DOHH2 (cell line): ENCODE measurements around the gene IQSEC1.

Experiments used
- H3F3A ChIP-seq: fragments of 200-600 bp; sonication (generic), shearing (Covaris generic); 2 replicates; pipeline ENCODE4 v1.6.0; 2016; ENCODE audit warnings: antibody characterized with exemption, mild to moderate bottlenecking; ENCODE audit not compliant: control insufficient read depth, insufficient read depth
- H3K27ac ChIP-seq: fragments of 200-600 bp; sonication (generic); 2 replicates; pipeline ENCODE4 v1.5.1; 2014; ENCODE audit warnings: low read depth, mild to moderate bottlenecking, low read length, moderate library complexity
- H3K27me3 ChIP-seq: fragments of 200-600 bp; sonication (generic); 2 replicates; pipeline ENCODE4 v1.6.1; 2014; ENCODE audit warnings: mild to moderate bottlenecking, low read length, mixed read lengths; ENCODE audit not compliant: control insufficient read depth
- H3K36me3 ChIP-seq: fragments of 200-600 bp; sonication (generic); 2 replicates; pipeline ENCODE4 v1.6.1; 2014; ENCODE audit warnings: mild to moderate bottlenecking, low read length, moderate library complexity, mixed read lengths; ENCODE audit not compliant: control insufficient read depth
- H3K4me1 ChIP-seq: fragments of 200-600 bp; sonication (generic); 2 replicates; pipeline ENCODE4 v1.6.1; 2014; ENCODE audit warnings: mild to moderate bottlenecking, low read length, mixed read lengths; ENCODE audit not compliant: control insufficient read depth
- H3K4me2 ChIP-seq: fragments of 200-600 bp; sonication (generic); 2 replicates; pipeline ENCODE4 v1.6.0; 2014; ENCODE audit warnings: mild to moderate bottlenecking, low read length, moderate library complexity
- H3K4me3 ChIP-seq: fragments of 200-600 bp; sonication (generic); 2 replicates; pipeline ENCODE4 v1.5.1; 2014; ENCODE audit warnings: mild to moderate bottlenecking, low read length, mixed read lengths
- H3K79me2 ChIP-seq: fragments of 200-600 bp; sonication (generic); 2 replicates; pipeline ENCODE4 v1.6.1; 2014; ENCODE audit warnings: mild to moderate bottlenecking, low read length, mixed read lengths; ENCODE audit not compliant: control insufficient read depth
- H3K9me2 ChIP-seq: fragments of 200-600 bp; sonication (generic); replicated peaks from 2 replicates; pipeline ENCODE4 v1.6.1; 2014; ENCODE audit warnings: mild to moderate bottlenecking, low read length, mixed read lengths; ENCODE audit not compliant: control insufficient read depth
- H3K9me3 ChIP-seq: fragments of 200-600 bp; sonication (generic); 2 replicates; pipeline ENCODE4 v1.6.1; 2014; ENCODE audit warnings: antibody characterized with exemption, low read length, mixed read lengths; ENCODE audit not compliant: control insufficient read depth, insufficient read depth
- H4K20me1 ChIP-seq: fragments of 200-600 bp; sonication (generic); 2 replicates; pipeline ENCODE4 v1.6.0; 2014; ENCODE audit warnings: low read depth, mild to moderate bottlenecking, antibody characterized with exemption, low read length, moderate library complexity; ENCODE audit not compliant: control insufficient read depth, insufficient read depth
- CTCF ChIP-seq: fragments of 200-600 bp; sonication (generic); IDR thresholded peaks from one replicate; pipeline ENCODE4 v1.5.1; 2014; ENCODE audit warnings: antibody characterized with exemption, mild to moderate bottlenecking, low read depth, low read length; ENCODE audit not compliant: poor library complexity, severe bottlenecking
- EZH2phosphoT487 ChIP-seq: fragments of 200-600 bp; sonication (generic); IDR thresholded peaks from 2 replicates; pipeline ENCODE4 v1.6.1; 2017; ENCODE audit warnings: borderline replicate concordance, mild to moderate bottlenecking, antibody characterized with exemption, low read length, moderate library complexity, mixed read lengths

The IQSEC1 gene

GRCh38 chr3:12941495-12942023, 131.7 kb downstream of the IQSEC1 start:
- Histone ChIP-seq H3K27me3 (peaks cover 5% of the 10 kb centered on the region; the same call in 1 of the 2 replicates), H3K4me2 (no peak overlapping the region), H3K9me2 (no peaks in the 10 kb centered on the region), H3K36me3 (no peaks in the 10 kb centered on the region), H3K4me3 (no peak overlapping the region), H3K4me1 (no peaks in the 10 kb centered on the region), H3F3A (no peaks in the 10 kb centered on the region), H3K79me2 (no peaks in the 10 kb centered on the region), H4K20me1 (no peaks in the 10 kb centered on the region), H3K9me3 (no peaks in the 10 kb centered on the region), H3K27ac (no peak overlapping the region)
- no peak for TF ChIP-seq CTCF
- TF ChIP-seq EZH2phosphoT487 = no peak

GRCh38 chr3:12940854-12941253, 132.4 kb downstream of the IQSEC1 start:
- no peak overlapping the region for H3K4me3 ChIP-seq
- H3F3A ChIP-seq = no peaks in the 10 kb centered on the region
- H3K9me2 ChIP-seq = no peaks in the 10 kb centered on the region
- TF ChIP-seq EZH2phosphoT487 (no peak), CTCF (no peak)
- no peaks in the 10 kb centered on the region for H3K9me3 ChIP-seq
- H3K79me2 ChIP-seq = no peaks in the 10 kb centered on the region
- H3K4me1 ChIP-seq = no peaks in the 10 kb centered on the region
- H3K36me3 ChIP-seq = no peaks in the 10 kb centered on the region
- no peak overlapping the region for H3K4me2 ChIP-seq
- no peak overlapping the region for H3K27ac ChIP-seq
- H4K20me1 ChIP-seq = no peaks in the 10 kb centered on the region
- H3K27me3 ChIP-seq = no peaks in the 10 kb centered on the region; the same call in 1 of the 2 replicates

- no peak for TF ChIP-seq EZH2phosphoT487
- TF ChIP-seq CTCF = no peak
- H3K9me3 ChIP-seq = no peaks in the 10 kb centered on the region
- no peaks in the 10 kb centered on the region for H4K20me1 ChIP-seq
- no peak overlapping the region for H3K4me2 ChIP-seq
- no peaks in the 10 kb centered on the region for H3K27me3 ChIP-seq
- no peaks in the 10 kb centered on the region for H3K9me2 ChIP-seq
- H3K36me3 ChIP-seq = no peaks in the 10 kb centered on the region
- H3K4me3 ChIP-seq = no peak overlapping the region
- H3K27ac ChIP-seq = no peak overlapping the region
- H3K79me2 ChIP-seq = no peaks in the 10 kb centered on the region
- no peaks in the 10 kb centered on the region for H3F3A ChIP-seq
- no peaks in the 10 kb centered on the region for H3K4me1 ChIP-seq
These were observed 134.1 kb downstream of the IQSEC1 start for GRCh38 chr3:12939137-12939536.
